H1 (cell line): Measurements from ENCODE around the gene HILPDA. TPM values are rescaled to one million over a fixed set of nuclear protein-coding genes. Genes with fewer than 3 reads are reported as not detected.

ENCODE experiments used
- ATF2 ChIP-seq: IDR thresholded peaks from 2 replicates; pipeline ENCODE4 v1.6.1; 2012; ENCODE audit warnings: low read length, inconsistent platforms
- CTBP2 ChIP-seq: IDR thresholded peaks from 2 replicates; pipeline ENCODE4 v1.7.0; 2011; ENCODE audit warnings: borderline replicate concordance, mild to moderate bottlenecking, moderate library complexity, mixed read lengths, low read length; ENCODE audit not compliant: insufficient read depth, insufficient read length
- GABPA ChIP-seq: IDR thresholded peaks from 2 replicates; pipeline ENCODE4 v1.6.1; 2011; ENCODE audit warnings: mild to moderate bottlenecking, low read length, moderate library complexity, borderline replicate concordance; ENCODE audit not compliant: insufficient read depth
- GTF2F1 ChIP-seq: IDR thresholded peaks from 2 replicates; pipeline ENCODE4 v1.6.1; 2012; ENCODE audit warnings: low read depth, low read length, improper control_type of control experiment, borderline replicate concordance
- KDM5A ChIP-seq: fragments of 200-600 bp; IDR thresholded peaks from 2 replicates; pipeline ENCODE4 v1.7.1; 2012; ENCODE audit warnings: mild to moderate bottlenecking, low read length, inconsistent platforms, mixed read lengths
- POLR2A ChIP-seq, 2 experiments: IDR thresholded peaks; 1 replicate in 1 of 2; 2 replicates in 1 of 2; pipeline ENCODE4 v1.6.1; 2011; ENCODE audit warnings: low read depth in 2 of 2, low read length in 2 of 2, mild to moderate bottlenecking in 2 of 2; ENCODE audit errors: control extremely low read depth in 1 of 2
- SP2 ChIP-seq: IDR thresholded peaks from 2 replicates; pipeline ENCODE4 v1.6.1; 2012; ENCODE audit warnings: mild to moderate bottlenecking, low read length, inconsistent platforms
- TCF12 ChIP-seq: IDR thresholded peaks from 2 replicates; pipeline ENCODE4 v1.6.1; 2011; ENCODE audit warnings: low read depth, mild to moderate bottlenecking, low read length
- YY1 ChIP-seq: IDR thresholded peaks from 2 replicates; pipeline ENCODE4 v1.6.1; 2011; ENCODE audit warnings: low read depth, mild to moderate bottlenecking, low read length
- polyA plus RNA-seq, 7 experiments: library from polyadenylated mRNA; depleted of rRNA in 3 of 7; stranded (reverse) in 5 of 7; unstranded in 2 of 7; fragments of >200 nt in 5 of 7; fragments of 200-250 nt in 2 of 7; gene quantifications; 1 replicate in 5 of 7; 2 replicates in 1 of 7; 4 replicates in 1 of 7; pipeline versions ENCODE4 v1.2.1 to v1.2.3, GENCODE V29; 2011 to 2013; ENCODE audit warnings: missing spikeins in 2 of 7, mixed read lengths in 2 of 7
- total RNA-seq: library from RNA; stranded (reverse); fragmentation: NEBNext Ultra II Directional; extraction: Animal tissue kit (Norgen Biotek cat#: 25700); gene quantifications from 2 replicates; pipeline ENCODE4 v1.2.1, GENCODE V29; 2021

HILPDA gene
- total and polyA plus RNA-seq, 2 of the 8 experiments (the other 6 are each of a cell fraction or from before 2014, with no cell fraction given): 35.6 to 80.0 TPM

GRCh38 chr7:128435327-128435686, 20.4 kb upstream of the HILPDA start (continued):
- TF ChIP-seq KDM5A (no peak), TCF12 (no peak), GABPA (no peak), YY1 (no peak), GTF2F1 (no peak), CTBP2 (no peak), POLR2A (IDR thresholded peaks at IDR 0.05; ENCODE audit: control extremely low read depth in 1 of 2, low read depth in 2 of 2, low read length in 2 of 2) (no peak), SP2 (no peak), ATF2 (no peak)
